Adrenal gland (tissue), 12 donors: ENCODE data around the gene FNDC3B. TPM values are rescaled to one million over a fixed set of nuclear protein-coding genes. Genes with fewer than 3 reads are reported as not detected.

Experiments
- DNase-seq, 7 donors: peaks; one replicate each; pipeline ENCODE4 v3.0.0-alpha.2; 2019 to 2020
- H3K27ac ChIP-seq, 5 donors: fragments of 200-600 bp; sonication (generic) in 4 of 5; 1 replicate in 3 of 5; 2 replicates in 2 of 5; pipeline versions ENCODE4 v1.5.1 to v1.8.0; 2016 to 2020; ENCODE audit warnings: mild to moderate bottlenecking in 1 of 5
- H3K27me3 ChIP-seq: fragments of 200-600 bp; 2 replicates; pipeline ENCODE4 v1.8.0; 2021
- H3K36me3 ChIP-seq, 2 donors: fragments of 200-600 bp; replicated peaks in 1 of 2; 1 replicate in 1 of 2; 2 replicates in 1 of 2; pipeline versions ENCODE4 v1.5.1 to v1.8.0; 2018 to 2022
- H3K4me1 ChIP-seq, 2 donors: fragments of 200-600 bp; replicated peaks in 1 of 2; 1 replicate in 1 of 2; 2 replicates in 1 of 2; pipeline versions ENCODE4 v1.5.1 to v1.8.0; 2018 to 2021
- H3K4me3 ChIP-seq, 4 donors: fragments of 200-600 bp; sonication (generic) in 3 of 4; one replicate each; pipeline ENCODE4 v1.5.1; 2016 to 2018
- H3K9me3 ChIP-seq, 3 donors: fragments of 200-600 bp; sonication (generic) in 1 of 3; replicated peaks in 1 of 3; 1 replicate in 2 of 3; 2 replicates in 1 of 3; pipeline versions ENCODE4 v1.5.1 to v1.8.0; 2016 to 2021
- POLR2A ChIP-seq, 2 donors: fragments of 450-650 bp; IDR thresholded peaks; one replicate each; pipeline ENCODE4 v1.6.1; 2017; ENCODE audit warnings: antibody characterized with exemption in 2 of 2, mild to moderate bottlenecking in 2 of 2, moderate library complexity in 1 of 2
- WGBS, 4 donors: extraction: QIAGEN DNeasy Blood & Tissue Kit in 2 of 4; methylation state at CpG; one replicate each; pipeline versions ENCODE4 v1.1.5 to v1.1.7; 2013 to 2017; 5-methylcytosine and 5-hydroxymethylcytosine counted together
- intact Hi-C, 2 donors: fragments of 100-400 bp; cut with DNase I; formaldehyde crosslinking; loops; one replicate each; pipeline versions ENCODE4 v1.14.1 to v1.15.0; 2022 to 2023
- polyA plus RNA-seq, 3 donors: library from polyadenylated mRNA; stranded (reverse); fragments of 200-250 nt in 2 of 3; fragments of 350-450 nt in 1 of 3; fragmentation: Illumina TruSeq in 1 of 3; extraction: RNeasy Lipid Tissue Mini Kit (QIAGEN cat#74804) in 1 of 3; gene quantifications; one replicate each; pipeline ENCODE4 v1.2.3, GENCODE V29; 2013 to 2014
- total RNA-seq, 9 donors: library from RNA; depleted of rRNA in 4 of 9; stranded (reverse); fragments of >200 nt in 4 of 9; fragments of 120-200 nt in 1 of 9; fragmentation: NEBNext Ultra II Directional in 1 of 9; extraction: Animal tissue kit (Norgen Biotek cat#: 25700) in 1 of 9; gene quantifications; one replicate each; pipeline versions ENCODE4 v1.1.0 to v1.2.4, GENCODE V29; 2013 to 2023
- TF ChIP-seq, protein P1 (sequence below), 6 experiments: fragments of 450-650 bp in 4 of 6; fragments of 200-600 bp in 2 of 6; sonication (generic) in 1 of 6; IDR thresholded peaks; 1 replicate in 5 of 6; 2 replicates in 1 of 6; pipeline versions ENCODE4 v1.5.1 to v1.8.0; 2016 to 2021; ENCODE audit warnings: antibody characterized with exemption in 6 of 6, mild to moderate bottlenecking in 2 of 6, moderate library complexity in 1 of 6
- donor health status: healthy with polysubstance abuse.
- donor health status: Bipolar disorder and iron deficiency.
- donor health status: DM: yes; HTN: yes; CAD: no.
- donor health status: DM: no; HTN: no; CAD: no.
- donor health status: DM: no; HTN: no; CAD: no.
- donor health status: DM: yes; HTN: yes; CAD: no.

FNDC3B gene
- total and polyA plus RNA-seq, 12 donors = 9.9 to 228 (median 105) TPM

GRCh38 chr3:172029425-172030098, 9.8 kb upstream of the FNDC3B start:
- Histone ChIP-seq H3K9me3 (no peaks in the 10 kb centered on the region), H3K36me3 (no peaks in the 10 kb centered on the region), H3K4me1 (no peaks in the 10 kb centered on the region), H3K4me3 (no peak overlapping the region), H3K27ac (no peak overlapping the region), H3K27me3 (no peaks in the 10 kb centered on the region)
- no peak for TF ChIP-seq POLR2A (IDR thresholded peaks at IDR 0.05)
- TF ChIP-seq, protein P1, sequence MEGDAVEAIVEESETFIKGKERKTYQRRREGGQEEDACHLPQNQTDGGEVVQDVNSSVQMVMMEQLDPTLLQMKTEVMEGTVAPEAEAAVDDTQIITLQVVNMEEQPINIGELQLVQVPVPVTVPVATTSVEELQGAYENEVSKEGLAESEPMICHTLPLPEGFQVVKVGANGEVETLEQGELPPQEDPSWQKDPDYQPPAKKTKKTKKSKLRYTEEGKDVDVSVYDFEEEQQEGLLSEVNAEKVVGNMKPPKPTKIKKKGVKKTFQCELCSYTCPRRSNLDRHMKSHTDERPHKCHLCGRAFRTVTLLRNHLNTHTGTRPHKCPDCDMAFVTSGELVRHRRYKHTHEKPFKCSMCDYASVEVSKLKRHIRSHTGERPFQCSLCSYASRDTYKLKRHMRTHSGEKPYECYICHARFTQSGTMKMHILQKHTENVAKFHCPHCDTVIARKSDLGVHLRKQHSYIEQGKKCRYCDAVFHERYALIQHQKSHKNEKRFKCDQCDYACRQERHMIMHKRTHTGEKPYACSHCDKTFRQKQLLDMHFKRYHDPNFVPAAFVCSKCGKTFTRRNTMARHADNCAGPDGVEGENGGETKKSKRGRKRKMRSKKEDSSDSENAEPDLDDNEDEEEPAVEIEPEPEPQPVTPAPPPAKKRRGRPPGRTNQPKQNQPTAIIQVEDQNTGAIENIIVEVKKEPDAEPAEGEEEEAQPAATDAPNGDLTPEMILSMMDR (IDR thresholded peaks at IDR 0.05) = no peak
- WGBS, 4 donors = 81 to 87% (median 85%) methylated on average over 3 of the region's 3 CpGs
- intact Hi-C loops = loop anchor here (10.0 kb wide), 2 partner anchors 295 to 305 kb away; no protein-coding TSS in a partner anchor
- no peak for DNase-seq

- H3K27ac ChIP-seq = no peak overlapping the region
- intact Hi-C loops = loop anchor here (10.0 kb wide), 2 partner anchors 295 to 305 kb away; no protein-coding TSS in a partner anchor
- H3K4me1 ChIP-seq = no peaks in the 10 kb centered on the region
- H3K36me3 ChIP-seq = no peaks in the 10 kb centered on the region
- TF ChIP-seq, protein P1 (IDR thresholded peaks at IDR 0.05) = no peak
- TF ChIP-seq POLR2A (IDR thresholded peaks at IDR 0.05) = no peak
- no peak for DNase-seq
- H3K9me3 ChIP-seq = no peaks in the 10 kb centered on the region
- H3K27me3 ChIP-seq = no peaks in the 10 kb centered on the region
- 82 to 94% (median 88%) methylated on average over 2 of the region's 2 CpGs for WGBS, 4 donors
- no peak overlapping the region for H3K4me3 ChIP-seq
These were observed 9.2 kb upstream of the FNDC3B start for GRCh38 chr3:172030181-172030580.

DNA sequence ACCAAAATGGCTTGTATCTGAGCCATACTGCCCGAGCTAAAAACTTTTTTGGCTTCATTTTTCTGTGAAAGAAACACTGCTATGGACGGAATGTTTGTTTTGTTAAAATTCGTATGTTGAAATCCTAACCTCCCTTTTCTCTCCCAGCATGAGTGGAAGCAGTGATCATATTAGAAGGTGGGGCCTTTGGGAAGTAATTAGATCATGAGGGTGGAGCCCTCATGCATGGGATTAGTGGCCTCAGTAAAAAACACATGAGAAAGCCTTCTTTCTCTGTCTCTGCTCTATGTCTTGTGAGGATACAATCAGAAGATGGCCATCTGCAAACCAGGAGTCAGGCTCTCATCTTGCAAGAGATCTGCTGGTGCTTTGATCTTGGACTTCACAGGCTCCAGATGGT, 7.4 kb upstream of the FNDC3B start:
- Histone ChIP-seq H3K36me3 (no peaks in the 10 kb centered on the region), H3K27me3 (no peaks in the 10 kb centered on the region), H3K27ac (no peak overlapping the region), H3K4me1 (no peaks in the 10 kb centered on the region), H3K9me3 (no peaks in the 10 kb centered on the region), H3K4me3 (no peak overlapping the region)
- 88 to 94% (median 91%) methylated on average over 3 of the region's 3 CpGs for WGBS, 4 donors
- no peak for DNase-seq
- TF ChIP-seq, protein P1 (IDR thresholded peaks at IDR 0.05) = no peak
- no peak for TF ChIP-seq POLR2A (IDR thresholded peaks at IDR 0.05)
- intact Hi-C loops = loop anchor here (10.0 kb wide), 2 partner anchors 293 to 303 kb away; no protein-coding TSS in a partner anchor

GRCh38 chr3:172033396-172033795, 6.0 kb upstream of the FNDC3B start:
- Histone ChIP-seq H3K36me3 (no peaks in the 10 kb centered on the region), H3K4me3 (no peak overlapping the region), H3K4me1 (peaks cover under 1 to 2% of the 10 kb centered on the region in 2 donors), H3K27ac (no peak overlapping the region), H3K9me3 (no peaks in the 10 kb centered on the region), H3K27me3 (no peaks in the 10 kb centered on the region)
- TF ChIP-seq, protein P1 (IDR thresholded peaks at IDR 0.05) = no peak
- no peak for TF ChIP-seq POLR2A (IDR thresholded peaks at IDR 0.05)
- intact Hi-C loops = loop anchor here (10.0 kb wide), 2 partner anchors 291 to 301 kb away; no protein-coding TSS in a partner anchor
- 75 to 92% (median 76%) methylated on average over 2 of the region's 2 CpGs for WGBS, 4 donors
- DNase-seq = no peak
